A204.1 (cell line): Measurements from ENCODE around the gene AGFG1.
"Not testable (repeated sequence)": the region's sequence is repeated elsewhere in the genome, so short reads cannot be mapped to it uniquely, and the experiment has no call there.

Experiments used
- FAIRE-seq: peaks from 2 replicates; lab custom pipeline; 2012; peaks lifted over from hg19 to GRCh38; lab: Jason Lieb, UNC

Gene AGFG1

DNA sequence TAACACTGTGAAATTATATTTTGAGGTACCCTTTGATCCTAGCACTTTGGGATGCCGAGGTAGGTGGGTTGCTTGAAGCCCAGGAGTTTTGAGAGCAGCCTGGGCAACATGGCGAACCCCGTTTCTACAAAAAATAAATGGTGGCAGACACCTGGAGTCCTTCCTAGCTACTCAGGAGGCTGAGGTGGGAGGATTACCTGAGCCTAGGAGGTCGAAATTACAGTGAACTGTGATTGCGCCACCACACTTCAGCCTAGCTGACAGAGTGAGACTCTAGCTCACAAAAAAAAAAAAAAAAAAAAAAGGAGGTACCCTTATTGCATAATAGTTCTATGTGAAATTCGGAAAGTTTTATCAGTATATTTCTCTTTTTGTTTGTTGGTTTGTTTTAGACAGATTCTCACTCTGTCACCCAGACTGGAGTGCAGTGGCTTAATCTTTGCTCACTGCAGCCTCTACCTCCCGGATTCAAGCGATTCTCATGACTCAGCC is 67.6 kb downstream of the AGFG1 start:
- FAIRE-seq = no peak

DNA sequence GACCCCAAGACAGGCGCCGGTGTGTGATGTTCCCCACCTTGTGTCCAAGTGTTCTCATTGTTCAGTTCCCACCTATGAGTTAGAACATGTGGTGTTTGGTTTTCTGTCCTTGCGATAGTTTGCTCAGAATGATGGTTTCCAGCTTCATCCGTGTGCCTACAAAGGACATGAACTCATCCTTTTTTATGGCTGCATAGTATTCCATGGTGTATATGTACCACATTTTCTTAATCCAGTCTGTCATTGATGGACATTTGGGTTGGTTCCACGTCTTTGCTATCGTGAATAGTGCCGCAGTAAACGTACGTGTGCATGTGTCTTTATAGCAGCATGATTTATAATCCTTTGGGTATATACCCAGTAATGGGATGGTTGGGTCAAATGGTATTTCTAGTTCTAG is 68.4 kb downstream of the AGFG1 start:
- not testable (repeated sequence) for FAIRE-seq

DNA sequence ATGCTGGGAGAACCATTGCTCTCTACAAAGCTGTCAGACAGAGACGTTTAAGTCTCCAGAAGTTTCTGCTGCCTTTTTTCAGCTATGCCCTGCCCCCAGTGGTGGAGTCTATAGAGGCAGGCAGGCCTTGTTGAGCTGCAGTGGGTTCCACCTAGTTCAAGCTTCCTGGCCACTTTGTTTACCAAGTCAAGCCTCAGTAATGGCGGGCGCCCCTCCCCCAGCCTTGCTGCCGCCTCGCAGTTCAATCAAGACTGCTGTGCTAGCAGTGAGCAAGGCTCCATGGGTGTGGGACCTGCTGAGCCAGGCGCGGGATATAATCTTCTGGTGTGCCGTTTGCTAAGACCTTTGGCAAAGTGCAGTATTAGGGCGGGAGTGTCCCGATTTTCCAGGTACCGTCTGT is 74.0 kb downstream of the AGFG1 start:
- FAIRE-seq = no peak

DNA sequence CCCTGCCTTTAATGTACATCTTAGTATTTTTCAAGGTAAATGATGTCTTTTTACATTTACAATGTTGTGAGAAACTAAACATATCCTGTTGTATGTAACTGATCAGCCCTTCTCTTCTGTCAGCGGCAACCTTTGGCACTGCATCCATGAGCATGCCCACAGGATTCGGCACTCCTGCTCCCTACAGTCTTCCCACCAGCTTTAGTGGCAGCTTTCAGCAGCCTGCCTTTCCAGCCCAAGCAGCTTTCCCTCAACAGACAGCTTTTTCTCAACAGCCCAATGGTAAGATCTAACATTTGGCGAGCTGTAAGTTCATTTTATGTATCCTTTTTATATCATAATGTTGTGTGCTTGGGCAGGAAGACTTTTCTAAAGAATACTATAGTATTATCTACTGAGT is 79.9 kb downstream of the AGFG1 start:
- no peak for FAIRE-seq

DNA sequence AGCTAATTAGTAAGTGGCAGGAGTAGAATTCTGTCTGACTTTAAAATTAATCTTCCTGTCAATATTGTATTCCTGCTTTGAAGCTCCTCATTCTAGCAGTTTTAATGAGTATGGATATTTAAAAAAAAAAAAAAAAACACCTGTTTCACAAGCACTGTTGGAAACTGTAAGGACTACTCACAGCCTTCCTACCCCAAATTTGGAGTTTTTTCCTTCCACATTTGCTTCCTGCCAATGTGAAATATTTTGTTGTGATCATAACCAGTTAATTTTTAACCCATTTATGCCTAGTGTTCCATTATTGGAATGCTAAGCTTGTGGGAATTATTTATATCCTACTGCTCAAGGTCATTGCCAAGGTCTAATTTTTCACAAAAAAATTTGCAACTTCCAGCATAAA is 90.6 kb downstream of the AGFG1 start:
- FAIRE-seq = no peak

DNA sequence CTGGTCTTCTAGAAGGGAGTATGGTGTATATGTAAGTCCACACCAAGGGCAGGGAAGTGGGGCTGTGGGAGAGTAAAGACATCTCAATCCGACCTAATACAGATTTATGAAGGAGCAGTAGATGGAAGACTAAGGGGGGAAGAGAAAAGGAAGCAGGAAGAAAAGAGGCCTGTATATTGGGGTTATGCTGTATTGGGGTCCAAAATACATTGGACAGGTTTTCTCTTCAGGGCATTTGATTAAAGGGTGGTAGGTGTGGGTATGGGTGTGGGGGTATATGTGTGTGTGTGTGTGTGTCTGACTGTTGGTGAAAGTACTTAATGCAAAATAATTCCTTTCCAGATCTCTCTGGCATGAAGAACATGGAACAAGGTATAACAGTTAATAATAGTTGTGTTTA is 93.1 kb downstream of the AGFG1 start:
- FAIRE-seq = no peak

DNA sequence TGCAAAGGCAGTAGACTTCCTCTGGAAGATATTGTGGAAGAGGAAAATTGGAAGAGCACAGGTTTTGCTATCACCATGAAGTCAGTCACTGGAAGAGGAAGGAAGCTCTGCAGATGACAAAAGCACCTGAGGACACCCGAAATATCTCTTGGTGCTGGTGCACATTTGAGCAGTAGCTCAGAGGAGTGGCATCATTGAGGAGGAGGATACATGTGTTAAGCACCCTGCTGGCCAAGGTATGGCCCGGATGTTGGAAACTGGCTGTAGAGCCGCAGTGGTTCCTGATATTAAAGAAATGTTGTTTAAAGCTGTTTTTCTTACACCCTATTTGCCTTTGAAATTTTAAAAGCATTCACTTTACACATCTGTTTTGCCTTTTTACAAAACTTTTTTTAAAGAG is 94.1 kb downstream of the AGFG1 start:
- FAIRE-seq = no peak

DNA sequence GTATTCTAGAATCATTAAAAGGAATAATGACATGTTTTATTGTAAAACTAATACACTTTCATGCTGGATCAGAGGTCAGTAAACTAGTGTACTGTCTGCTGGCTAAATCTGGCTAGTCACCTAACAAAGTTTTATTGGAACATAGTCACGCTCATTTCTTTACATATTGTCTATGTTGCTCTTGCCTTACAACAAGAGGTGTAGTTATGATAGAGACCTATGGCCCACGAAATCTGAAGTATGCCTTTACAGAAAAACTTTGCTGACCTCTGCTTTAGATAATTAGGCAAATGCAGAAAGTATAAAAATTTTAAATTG is 96.9 kb downstream of the AGFG1 start:
- no peak for FAIRE-seq

DNA sequence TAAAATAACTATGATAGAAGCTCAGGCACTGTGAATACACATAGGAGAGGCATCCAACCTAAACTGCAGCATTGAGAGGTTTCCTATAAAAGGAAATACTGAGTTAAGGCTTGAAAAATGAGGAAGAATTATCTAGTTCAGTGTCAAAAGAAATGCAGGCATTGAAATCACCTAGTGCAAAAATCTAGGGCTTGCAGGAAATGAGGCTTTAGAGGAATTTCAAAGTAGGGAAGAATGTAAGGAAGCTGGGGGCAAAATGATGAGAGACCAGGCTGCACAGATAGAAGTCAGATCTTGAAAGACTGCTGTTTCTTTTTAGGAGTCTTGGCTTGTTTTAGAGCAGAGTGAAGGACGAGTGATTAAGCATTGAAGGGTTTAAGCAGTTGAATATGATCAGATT is 98.7 kb downstream of the AGFG1 start:
- FAIRE-seq = no peak

DNA sequence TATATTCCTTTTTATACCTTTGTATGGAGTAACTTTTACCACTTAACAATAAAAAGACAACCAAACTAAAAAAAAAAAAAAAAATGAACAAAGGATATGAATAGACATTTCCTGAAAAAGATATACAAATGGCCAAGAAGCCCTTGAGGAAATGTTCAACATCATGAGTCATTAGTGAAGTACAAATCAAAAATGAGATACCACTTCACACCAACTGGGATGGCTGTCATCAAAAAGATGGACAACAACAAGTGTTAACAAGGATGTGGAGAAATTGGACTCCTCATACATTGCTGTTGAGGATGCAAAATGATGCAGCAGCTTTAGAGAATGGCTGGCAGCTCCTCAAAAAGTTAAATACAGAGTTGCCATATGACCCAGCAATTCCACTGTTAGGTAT is 104.2 kb downstream of the AGFG1 start:
- FAIRE-seq = no peak

DNA sequence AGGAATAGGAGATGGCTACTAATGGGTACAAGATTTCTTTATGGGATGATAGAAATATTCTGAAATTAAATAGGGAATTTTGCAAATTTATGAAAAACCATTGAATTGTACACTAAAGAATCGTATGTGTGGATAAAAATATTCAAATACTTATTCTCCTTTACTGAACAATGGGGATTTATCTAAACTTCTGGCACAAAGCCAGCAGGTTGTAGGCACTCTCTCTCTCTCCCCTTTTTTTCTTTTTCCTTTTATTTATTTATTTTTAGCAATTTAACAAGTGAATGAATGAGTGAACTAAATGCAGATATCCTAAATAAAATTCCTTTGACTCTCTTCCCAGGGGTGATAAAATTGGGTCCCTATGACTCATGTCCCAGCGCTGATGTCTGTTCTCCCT is 104.9 kb downstream of the AGFG1 start:
- FAIRE-seq = no peak

DNA sequence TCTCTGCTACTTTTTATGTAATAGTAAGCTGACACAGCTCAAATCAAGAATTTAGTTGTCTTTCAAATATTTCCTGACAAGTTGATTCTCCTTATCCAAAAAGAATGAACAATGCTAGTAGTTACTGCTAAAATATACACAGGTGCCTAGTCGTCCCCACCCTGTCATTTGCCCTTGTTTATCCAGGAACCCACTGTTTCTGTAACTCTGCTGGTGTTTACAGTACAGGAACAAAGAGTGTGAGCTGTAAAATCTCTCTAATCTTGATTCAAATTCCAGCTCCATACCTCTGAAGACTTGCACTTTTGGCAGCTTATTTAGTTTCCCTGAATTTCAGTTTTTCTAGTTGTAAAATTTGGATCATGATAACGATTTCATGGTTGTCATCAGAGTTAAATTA is 105.6 kb downstream of the AGFG1 start:
- no peak for FAIRE-seq

DNA sequence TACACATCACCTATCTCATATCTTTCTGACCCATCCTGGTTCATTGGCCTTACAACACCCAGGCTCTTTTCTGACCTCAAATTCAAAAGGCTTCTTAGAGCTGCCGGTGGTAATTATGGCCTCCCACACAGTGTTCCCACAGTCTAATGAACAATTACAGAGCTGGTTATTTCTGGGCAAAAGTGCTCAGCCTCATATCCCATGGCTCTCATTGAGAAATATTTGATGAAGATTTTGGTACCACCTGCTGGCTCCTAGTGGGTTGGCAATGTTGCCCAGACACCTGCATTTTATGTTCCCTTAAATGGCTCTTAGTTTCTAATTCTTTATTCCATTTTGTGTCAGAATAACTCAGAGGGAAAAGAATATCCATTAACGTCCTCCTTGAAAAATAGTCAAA is 106.7 kb downstream of the AGFG1 start:
- FAIRE-seq = no peak

DNA sequence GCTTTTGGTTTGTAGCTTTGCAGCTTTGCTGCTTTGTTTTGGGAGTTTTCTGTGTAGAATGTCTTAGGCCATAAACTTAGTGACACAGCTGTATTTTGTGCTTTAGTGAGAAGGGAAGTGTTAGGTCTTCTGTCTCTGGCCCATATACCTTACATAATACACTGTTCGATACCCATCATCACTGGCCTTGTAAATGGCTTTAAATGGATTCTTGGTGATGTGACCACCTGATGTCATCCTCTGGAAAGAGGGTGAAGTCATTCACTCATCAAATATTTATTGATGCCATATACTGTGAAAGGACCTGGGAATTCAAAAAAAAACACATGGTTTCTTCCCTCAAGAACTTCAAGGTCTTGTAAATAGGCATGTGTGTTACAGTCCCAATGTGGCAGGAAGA is 107.8 kb downstream of the AGFG1 start:
- no peak for FAIRE-seq

DNA sequence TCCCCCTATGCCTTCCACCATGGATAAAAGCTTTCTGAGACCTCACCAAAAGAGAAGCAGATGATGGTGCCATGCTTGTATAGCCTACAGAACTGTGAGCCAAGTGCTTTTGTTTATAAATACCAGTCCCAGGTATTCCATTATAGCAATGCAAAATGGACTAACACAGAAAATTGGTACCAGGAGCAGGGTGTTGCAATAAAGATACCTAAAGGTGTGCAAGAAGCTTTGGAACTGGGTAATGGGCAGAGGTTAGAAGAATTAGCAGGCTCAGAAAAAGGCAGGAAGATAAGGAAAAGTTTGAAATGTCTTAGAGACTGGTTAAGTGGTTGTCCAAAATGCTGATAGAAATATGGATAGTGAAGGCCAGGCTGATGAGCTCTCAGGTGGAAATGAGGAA is 110.4 kb downstream of the AGFG1 start:
- FAIRE-seq = no peak

DNA sequence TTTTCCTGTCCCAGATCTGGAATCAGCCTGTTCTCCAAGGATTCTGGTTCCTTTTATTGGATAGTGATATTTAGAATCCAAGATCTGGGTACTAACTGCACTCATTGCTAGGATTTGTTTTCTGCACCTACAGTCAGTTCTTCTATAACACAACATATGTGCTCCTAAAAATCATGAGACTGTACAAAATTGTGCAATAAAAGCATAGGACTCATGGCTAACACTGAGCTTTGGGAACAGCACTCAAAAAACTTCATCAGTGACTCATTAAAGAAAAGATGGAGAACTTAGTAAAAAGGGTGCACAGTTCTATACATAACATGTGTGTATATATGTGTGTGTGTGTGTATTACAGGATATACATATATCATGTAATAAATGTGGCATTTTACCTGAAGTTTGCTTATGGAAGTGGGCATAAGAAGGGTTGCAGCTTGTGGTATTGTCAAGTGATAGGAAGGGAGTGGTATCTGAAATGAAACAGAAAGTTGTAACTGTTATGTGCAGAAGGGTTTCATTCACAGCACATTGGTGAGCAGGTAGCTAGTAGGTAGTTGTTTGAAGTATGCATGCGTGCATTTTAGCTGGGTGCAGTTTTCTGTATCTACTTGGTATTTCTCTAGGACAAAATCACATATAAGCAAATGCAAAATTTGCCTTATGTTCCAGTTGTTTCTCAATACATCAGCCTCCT is 120.9 kb downstream of the AGFG1 start:
- no peak for FAIRE-seq

DNA sequence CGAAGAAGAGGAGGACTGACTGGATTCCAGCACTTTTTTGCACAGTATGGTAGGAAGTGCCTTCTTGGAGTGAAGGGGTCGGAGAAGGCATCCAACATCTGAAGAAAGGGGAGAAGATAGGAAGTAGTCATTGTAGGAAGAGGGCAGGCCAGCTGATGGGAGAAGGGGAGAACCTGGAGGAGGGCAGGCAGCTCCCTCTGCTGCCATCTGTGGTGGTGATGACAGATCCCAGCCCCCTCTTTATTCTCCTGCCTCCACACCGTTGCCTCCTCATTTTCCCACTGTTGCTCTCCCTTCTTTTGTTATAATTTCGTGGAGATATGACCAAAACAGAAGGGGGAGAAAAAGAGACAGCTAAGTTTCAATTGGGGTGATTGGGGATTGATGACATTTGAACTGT is 123.8 kb downstream of the AGFG1 start:
- no peak for FAIRE-seq

DNA sequence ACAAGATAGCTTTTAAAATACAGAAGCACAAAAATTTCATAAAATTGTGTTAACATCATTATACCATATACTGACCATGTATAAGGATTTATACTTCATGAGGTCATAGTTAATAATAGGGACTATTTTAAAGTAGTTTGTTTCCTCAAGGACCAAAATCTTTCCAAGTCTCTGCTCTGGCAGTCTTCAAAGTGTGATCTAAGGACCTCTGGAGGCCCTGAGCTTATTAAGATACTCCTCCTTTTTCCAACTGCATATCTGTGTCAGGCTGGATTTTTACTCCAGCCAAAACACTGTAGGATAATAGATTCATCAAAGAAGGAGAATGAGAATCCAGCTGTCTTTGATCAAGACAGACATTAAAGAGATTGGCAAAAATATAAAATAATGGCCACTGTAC is 125.1 kb downstream of the AGFG1 start:
- FAIRE-seq = no peak

DNA sequence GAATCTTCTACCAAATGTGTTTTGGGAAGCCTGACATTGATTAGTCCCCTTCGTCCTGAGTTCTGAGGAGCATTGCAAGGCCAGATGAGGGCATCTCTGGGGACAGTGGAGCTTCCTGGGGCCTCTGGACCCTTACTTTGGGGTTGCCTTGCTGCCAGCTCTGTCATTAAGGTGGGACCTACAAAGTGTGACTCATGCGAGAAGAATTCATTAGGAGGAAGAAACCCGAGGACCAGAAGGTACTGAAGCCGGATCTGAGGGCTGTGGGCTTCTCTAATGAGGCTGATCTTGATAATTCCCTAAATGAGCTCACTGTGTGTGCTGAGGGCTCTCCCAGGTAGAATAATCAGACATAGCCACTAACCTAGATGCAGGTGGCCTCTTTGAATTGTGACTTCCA is 126.0 kb downstream of the AGFG1 start:
- FAIRE-seq = no peak

DNA sequence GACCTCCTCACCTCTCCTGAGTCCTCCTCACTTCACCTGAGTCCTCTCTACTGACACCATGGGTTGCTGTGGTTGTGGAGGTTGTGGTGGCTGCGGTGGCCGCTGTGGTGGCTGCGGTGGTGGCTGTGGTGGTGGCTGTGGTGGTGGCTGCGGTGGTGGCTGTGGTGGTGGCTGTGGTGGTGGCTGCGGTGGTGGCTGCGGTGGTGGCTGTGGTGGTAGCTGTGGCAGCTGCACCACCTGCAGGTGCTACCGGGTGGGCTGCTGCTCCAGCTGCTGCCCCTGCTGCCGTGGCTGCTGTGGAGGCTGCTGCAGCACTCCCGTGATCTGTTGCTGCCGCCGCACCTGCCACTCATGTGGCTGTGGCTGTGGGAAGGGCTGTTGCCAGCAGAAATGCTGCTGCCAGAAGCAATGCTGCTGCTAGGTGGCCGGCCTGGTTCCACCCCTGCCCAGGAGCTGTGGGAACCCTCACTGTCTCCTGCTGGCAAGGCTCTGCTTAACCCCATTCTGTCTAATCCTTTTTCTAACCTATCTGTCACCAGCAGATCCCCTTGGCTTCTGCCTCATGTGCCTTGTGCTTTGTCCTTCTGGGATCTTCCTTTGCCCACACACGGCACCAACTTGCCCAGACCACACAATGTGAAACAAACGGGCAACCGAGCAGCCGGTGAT is 127.0 kb downstream of the AGFG1 start, which contains the start of gene SCYGR2:
SCYGR2 (plus strand) TSS at position 59 of the 669 bp plus-strand sequence; CDS start at position 59, 0 bp downstream.
- not testable (repeated sequence) for FAIRE-seq

DNA sequence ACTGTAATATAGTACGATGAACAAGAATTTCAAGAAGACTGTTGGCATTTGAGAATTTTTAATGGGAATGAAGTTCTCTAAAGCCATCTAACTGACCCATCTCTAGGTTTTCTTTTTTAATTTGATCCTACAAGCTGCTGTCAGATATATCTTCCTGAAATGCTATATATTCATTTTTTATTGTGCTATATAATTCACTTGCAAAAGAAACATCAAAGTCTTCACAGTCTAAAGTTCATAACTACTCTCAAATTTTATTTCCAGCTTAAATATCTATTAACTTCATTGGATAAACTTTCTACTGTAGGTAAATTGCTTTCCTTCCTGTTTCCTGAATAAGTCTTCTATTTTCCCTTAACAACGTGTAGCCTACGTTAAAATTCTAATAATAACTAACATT is 130.4 kb downstream of the AGFG1 start:
- no peak for FAIRE-seq

DNA sequence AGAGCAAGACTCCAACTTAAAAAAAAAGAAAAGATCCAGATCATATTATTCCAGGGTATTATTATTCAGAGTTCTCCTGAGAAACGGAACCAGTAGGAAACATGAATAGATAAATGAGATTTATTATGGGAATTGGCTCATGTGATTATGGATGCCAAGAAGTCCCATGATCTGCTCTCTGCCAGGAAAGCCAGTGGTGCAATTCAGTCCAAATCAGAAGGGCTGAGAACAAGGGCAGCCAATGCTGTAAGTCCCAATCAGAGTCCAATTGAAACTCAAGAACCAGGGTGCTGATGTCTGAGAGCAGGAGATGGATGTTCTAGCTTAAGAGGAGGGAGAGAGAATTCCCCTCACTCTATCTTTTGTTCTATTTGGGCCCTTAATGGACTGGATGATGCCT is 134.5 kb downstream of the AGFG1 start:
- FAIRE-seq = no peak

DNA sequence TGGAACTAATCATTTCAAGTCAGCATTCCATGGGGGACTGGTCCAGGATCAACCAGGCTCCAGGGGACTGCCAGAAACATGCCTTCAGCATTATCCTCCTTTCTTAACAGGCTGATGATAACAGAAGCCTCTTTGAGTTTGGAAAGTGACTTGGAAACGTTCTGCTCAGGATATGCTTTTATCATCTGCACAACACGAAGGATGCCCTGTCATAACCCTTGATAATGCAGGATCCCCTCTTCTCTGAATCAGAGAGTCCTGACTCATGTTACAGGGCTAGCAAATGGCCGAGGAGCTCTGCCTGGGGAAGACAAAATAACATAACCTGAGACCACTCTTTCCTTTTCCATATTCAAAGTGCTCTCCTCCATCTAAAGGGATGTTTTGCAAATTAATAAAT is 136.0 kb downstream of the AGFG1 start:
- no peak for FAIRE-seq
